HG02852 (cell line): ENCODE measurements around the gene UTF1.

ENCODE experiments used
- ATAC-seq: cut with Tn5 transposase; IDR thresholded peaks from one replicate; pipeline ENCODE4 v1.9.1; 2021; ENCODE audit warnings: mild to moderate bottlenecking, moderate library complexity; ENCODE audit not compliant: unreplicated experiment

The UTF1 gene

DNA sequence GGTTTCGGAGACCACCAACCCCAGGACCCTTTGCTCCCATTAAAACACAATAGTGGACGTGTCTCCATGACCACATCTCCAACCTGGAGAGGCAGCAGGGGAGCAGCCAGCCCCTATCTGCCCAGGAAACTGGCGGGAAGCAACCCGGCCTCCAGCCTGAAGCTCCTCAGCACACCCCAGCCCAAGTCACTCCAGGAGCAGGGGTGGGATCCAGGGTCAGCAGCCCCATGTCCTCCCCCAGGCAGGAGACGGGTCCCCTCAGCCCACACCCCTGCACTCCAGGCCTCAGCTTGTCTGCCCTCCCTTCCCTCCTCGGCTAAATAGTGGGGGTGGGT, 46.0 kb downstream of the UTF1 start:
- no peak for ATAC-seq

DNA sequence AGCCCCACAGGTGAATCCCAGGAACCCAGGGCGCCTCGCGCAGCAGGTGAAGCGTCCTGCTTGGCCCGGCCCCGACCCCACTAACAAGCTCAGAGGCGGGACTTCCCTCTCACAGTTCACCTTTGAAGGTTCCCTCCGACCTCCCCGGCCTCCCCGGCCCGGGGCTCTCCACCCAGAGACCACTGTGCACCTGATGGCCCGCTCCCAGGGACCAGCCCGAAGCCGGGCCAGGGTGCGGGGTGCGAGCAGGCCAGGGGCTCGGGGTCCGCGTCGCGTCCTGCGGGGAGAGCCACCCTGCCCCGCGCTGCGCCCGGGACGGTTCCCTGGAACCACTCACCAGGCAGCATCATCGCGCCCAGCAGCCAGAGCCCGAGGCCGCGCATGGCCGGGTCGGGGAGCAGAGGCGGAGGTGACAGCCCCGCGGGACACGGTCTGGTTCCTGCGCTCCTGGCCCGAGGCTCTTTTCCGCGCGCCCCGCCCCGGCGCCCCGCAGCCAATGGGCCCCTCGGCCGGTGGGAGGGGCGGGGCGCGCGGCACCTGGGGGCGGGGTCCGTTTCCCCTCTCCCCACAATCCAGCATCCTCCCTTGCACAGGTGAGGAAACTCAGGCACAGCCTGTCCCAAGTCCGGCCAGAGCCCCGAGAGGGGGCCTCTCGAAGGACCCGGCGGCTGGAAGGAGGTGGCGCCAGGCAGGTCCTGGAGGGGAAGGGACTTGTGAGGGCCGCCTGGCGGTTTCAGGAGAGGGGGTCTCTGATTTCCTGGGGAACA, 46.6 kb downstream of the UTF1 start, which contains the start of gene ADAM8:
Gene ADAM8, minus strand, starts transcription at position 434 of the 767 bp plus-strand sequence. Its CDS starts 51 bp downstream, at position 383.
- peak; percentile 51 for ATAC-seq

DNA sequence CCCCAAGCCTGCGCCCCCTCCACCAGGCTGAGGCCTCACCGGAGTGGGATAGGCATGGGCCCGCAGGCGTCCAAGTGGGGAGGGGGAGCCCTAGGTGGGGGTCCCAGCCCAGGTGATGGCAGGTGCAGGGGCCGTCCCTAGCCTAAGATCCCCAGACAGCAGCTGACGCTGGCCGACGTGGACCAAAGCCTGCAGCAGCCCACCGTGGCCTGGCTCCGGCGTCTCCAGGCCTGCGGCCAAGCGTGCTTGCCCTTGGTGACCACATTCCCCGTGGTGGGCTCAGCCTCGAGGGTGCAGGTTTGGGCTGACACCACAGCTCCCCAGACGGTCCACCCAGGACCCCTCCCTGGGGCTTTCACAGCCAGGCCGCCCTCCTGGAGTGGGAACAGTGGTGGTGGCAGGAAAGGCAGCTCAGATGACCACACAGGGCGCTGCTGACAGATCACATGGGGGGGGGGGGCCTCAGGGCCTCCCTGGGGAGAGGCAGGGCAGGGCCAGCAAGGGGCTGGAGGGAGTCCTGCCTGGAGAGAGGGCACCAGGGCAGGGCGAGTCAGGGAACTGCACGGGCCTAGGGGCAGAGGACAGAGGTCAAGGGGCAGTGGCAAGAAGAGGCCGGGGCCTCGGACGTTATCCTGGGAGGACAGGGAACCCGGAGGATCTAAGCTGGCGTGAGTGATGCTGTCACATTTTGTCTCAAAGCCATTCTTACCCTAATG, 47.4 kb downstream of the UTF1 start:
- ATAC-seq = no peak

DNA sequence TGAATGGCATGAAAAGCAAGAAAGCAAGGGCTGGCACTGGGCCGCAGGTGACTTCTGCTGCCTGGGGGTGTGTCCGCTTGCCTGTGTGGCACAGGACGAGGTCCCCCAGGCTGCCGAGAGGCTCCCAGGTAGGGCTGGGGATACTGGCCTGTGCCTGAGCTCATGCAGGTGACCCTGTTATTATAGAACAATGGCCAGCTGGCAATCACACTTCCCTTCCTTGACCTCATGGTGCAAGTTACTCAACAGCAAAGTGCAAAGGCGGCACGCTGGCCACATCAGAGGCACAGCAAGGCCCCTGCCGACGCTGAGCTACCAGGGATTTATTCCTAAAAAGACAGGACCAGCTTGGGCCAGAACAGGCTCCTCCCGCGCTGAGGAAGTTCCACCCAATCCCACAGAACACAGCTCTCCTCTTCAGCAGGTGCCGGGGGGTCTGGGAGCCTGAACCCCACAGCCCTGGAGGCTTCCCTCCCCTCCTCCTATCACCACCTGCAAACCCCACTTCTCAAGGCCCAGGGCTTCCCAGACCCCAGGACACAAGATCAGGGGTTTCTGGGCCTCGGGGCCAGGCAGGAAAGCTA, 48.1 kb downstream of the UTF1 start:
- ATAC-seq = no peak

DNA sequence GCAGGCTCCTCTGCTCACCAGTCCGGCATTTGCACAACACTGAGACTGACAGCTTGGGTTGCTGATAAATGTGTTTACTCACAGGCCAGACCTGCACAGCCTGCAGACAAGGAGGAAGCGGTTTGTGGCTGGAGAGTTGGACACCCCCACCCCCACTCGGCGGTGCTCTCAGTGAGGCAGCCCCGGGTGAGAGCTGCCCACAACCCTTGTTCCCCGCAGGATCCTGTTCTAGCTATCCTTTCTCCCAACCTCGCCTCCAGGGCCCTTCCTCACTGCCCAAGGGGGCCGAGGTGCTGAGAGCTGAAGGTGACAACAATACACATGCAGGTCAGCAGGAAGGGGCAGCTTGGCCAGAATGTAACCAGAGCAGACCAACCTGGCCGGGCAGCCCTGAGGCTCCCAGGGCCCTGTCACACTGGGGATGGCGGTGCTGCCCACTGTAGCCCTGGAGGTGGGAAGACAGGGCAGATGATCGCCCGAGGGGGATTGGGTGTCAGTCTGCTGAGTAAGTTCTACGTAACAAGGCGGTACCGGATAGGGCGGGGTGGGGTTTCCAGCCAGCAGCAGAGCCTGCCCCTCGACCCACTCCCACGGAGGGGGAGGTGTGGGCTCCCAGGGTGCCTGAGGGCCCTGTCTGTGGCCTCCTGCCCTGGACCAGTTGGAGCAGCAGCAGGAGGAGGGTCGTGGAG, 48.7 kb downstream of the UTF1 start:
- ATAC-seq = peak; percentile 37

DNA sequence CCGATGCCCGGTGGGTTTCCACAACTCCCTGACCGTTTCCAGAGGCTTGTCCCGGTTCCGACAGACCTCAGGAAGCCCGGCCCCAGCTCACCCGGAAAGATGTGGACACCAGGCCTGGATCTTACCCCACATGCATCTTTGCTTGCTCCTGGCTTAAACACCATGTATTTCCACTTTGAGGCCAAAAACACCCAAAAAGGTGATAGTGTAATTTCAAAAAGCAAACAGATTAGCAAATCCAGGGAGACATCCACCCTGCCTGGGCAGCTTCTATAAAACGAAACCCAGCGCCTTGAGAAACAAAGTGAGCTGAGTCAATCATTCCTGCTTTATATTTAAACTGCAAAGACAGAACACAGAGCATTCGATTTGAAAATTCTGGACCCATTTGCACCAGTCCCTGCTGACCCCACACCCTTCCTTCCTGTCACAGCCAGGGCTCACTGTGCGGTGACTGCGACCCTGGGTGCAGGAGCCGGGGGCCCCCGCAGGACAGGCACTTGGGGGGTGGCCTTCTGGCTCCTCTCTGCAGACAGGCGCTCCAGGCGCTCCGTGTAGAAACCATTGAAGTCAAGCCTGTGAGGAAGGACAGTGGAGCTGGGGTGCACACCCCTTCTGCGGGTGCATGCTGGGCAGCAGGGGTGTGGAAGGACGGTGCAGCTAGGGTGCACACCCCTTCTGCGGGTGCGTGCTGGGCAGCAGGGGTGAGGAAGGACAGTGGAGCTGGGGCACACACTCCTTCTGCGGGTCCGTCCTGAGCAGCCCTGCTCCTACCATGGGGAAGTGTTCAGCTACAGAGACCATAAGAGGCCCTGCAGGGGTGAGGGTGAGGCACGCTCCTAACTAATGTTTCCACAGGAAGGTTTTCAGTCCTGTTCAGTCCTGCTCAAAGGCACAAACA, 49.6 kb downstream of the UTF1 start:
- no peak for ATAC-seq

DNA sequence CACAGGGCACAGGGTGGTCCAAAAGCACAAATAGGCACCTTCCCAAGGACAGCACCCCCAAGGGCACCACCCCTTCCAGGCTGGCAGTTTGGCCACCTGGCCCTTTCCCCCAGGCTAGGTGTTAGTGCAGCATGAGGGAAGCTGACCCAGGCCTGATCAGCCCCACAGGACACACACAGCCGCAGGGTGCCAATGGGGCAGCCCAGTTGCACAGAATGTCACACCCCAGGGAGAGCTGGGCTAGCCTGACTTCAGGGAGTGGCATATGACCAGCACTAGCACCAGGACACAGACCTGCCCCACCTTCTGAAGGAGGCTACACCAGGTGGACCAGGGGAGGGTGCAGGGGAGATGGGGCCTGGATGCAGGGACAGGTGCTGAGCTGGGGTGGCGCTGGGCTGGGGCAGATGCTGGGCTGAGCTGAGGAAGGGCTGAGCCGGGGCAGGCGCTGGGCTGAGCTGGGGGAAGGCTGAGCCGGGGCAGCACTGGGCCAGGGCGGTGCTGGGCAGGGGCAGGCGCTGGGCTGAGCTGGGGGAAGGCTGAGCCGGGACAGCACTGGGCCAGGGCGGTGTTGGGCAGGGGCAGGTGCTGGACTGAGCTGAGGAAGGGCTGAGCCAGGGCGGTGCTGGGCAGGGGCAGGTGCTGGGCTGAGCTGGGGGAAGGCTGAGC, 50.5 kb downstream of the UTF1 start:
- no peak for ATAC-seq

DNA sequence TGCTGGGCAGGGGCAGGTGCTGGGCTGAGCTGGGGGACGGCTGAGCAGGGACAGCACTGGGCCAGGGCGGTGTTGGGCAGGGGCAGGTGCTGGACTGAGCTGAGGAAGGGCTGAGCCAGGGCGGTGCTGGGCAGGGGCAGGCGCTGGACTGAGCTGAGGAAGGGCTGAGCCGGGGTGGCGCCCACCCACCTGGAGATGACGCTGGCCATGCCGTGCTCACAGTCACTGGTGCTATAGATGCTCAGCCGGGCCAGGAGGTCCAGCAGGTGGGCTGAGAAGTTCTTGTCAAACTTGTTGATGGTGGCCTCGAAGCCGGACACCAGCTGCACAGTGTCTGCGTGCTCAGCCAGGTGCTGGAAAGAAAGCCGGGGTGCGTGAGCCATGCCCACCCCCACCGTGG, 51.1 kb downstream of the UTF1 start:
- ATAC-seq = no peak
